AG04449 (cell line): ENCODE data around the gene KRT71.

Source experiments
- CTCF ChIA-PET: fragments of 350-600 bp; formaldehyde crosslinking; extraction: SDS; loops from one replicate; lab custom pipeline; 2021; ENCODE audit warnings: antibody characterized with exemption; lab: Yijun Ruan, JAX
- POLR2A ChIA-PET: fragments of 400-600, 350-600 bp; formaldehyde crosslinking; extraction: SDS; loops from one replicate; lab custom pipeline; 2020; ENCODE audit warnings: antibody characterized with exemption, inconsistent platforms; lab: Yijun Ruan, JAX
- DNase-seq: peaks from one replicate; pipeline ENCODE4 v3.0.0-alpha.2; 2010; ENCODE audit warnings: low read depth, low spot score
- H3K4me3 ChIP-seq: 2 replicates; pipeline ENCODE4 v1.5.1; 2011; ENCODE audit warnings: low read depth, mild to moderate bottlenecking, control low read depth, low read length
- CTCF ChIP-seq: IDR thresholded peaks from one replicate; pipeline ENCODE4 v1.5.1; 2011; ENCODE audit warnings: mild to moderate bottlenecking, moderate library complexity, low read length, control low read depth, inconsistent platforms; ENCODE audit not compliant: insufficient read depth; ENCODE audit errors: missing control alignments

Gene KRT71

GRCh38 chr12:52546126-52546525, 6.8 kb downstream of the KRT71 start:
- no peak for TF ChIP-seq CTCF
- POLR2A ChIA-PET, result no interaction called here
- H3K4me3 ChIP-seq, result no peak overlapping the region
- CTCF ChIA-PET, result interaction anchor here (1.7 to 2.2 kb wide), 2 partner anchors 20 to 333 kb away, joined by 3 to 6 read pairs; no protein-coding TSS in a partner anchor
- DNase-seq, result no peak

DNA sequence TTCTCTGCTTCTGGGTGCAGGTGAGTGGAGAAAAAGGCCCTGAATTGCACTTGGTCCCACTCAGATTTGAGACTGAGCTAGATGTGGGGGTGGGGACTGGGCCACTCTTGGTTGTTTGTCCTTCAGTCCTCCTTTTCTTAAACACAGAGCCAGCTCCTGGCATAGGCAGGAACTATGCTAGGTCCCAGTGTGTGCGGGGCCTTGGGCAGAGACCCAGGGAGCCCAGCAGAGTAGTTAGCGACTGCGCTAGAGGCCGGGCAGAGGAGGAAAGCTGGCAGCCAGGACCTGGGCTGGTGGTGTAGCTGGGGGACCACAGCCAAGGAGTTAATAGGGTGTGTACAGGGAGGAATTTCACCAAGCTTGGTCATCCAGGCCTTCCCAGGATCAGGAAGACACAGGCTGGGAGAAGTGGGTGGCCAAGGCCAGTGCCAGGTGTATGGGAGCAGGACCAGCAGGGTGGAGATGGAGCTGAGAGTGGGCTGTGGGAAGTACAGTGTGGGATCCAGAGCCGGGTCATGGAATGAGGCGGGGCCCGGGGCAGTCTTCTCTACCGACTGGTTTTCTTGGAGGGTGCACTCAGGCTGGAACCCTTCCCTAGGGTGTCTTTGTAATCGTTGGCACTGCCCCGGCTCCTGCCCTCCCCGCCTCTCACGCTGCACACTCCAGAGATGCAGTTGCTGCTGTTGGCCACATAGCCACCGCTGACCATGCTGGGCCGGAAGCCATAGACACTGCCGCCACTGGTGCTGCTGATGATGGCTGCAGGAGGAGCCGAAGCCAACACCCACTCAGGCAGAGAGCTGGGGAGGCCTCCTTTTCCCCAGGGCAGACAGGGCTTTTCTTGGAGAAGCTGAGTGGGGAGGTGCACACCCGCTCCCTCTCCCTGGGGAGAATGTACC, 8.7 kb downstream of the KRT71 start:
- TF ChIP-seq CTCF, result no peak
- no peak overlapping the region for H3K4me3 ChIP-seq
- POLR2A ChIA-PET, result no interaction called here
- CTCF ChIA-PET, result interaction anchor here (1.3 to 2.2 kb wide), 4 partner anchors 9 to 335 kb away, joined by 3 to 6 read pairs (median 4); no protein-coding TSS in a partner anchor
- DNase-seq, result no peak

DNA sequence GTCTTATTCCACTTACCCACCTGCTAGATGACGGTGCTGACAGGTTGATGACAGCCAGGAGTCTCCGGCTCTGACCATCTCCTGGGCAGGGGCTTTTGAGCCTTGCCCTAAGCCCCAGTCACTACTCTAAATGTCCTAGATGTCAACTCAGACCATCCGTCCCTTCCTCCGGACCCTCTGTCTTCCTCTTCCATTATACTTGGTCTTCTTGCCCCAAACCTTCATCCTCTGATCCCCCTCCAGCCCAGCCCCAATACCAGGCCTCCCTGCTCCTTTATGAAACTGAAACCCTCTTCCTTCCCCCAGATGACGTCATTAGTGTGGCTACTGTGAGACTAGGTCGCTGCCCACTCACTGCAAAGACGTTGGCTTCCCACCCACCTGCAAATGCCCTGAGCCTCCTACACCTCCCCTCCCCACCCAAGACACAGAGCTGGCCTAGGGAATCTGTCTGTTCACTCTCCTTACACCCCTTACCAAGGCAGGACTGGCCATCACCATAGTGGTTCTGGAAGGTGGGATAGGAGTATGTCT, 10.1 kb downstream of the KRT71 start:
- CTCF ChIA-PET, result no interaction called here
- no peak overlapping the region for H3K4me3 ChIP-seq
- POLR2A ChIA-PET, result no interaction called here
- no peak for TF ChIP-seq CTCF
- no peak for DNase-seq

DNA sequence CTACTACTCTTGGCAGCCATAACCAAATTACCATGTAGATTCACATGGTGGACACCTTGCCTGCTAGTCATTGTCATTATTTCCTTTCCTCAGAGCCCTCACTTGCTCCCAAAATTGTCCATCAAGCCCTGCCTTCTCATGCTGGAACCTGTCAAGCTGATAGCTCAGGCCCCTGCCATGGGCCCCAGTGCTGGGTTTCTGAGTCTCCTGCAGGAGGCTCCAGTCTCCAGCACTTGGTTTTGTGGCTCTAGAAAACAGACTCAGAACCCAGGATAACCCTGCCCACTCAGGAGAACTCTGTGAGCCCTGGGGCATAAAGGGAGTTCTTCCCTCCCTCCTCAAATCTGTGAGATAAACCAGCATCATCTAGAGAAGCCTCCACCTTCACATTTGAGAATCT, 10.8 kb downstream of the KRT71 start:
- DNase-seq, result no peak
- ChIA-PET CTCF (no interaction called here), POLR2A (no interaction called here)
- TF ChIP-seq CTCF, result no peak
- H3K4me3 ChIP-seq, result no peak overlapping the region

DNA sequence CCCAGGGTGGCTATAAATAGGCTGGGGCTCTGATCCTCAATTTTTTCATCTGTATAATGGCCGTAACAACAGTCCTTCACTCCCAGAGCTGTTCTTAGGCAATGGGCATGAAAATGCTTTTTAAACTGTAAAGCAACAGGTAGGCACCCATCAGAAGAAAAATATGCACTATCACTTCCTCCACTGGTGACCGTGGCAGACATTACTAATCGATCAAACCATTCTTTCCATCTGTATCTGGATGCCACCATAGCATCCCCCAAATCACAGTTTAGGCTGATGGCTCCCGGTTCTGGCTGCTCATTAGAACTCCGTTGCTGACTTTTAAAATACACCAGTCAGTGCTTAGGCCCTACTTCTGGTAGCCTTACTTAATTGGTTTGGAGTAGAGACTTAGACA, 11.2 kb downstream of the KRT71 start:
- ChIA-PET CTCF (no interaction called here), POLR2A (no interaction called here)
- DNase-seq, result no peak
- no peak overlapping the region for H3K4me3 ChIP-seq
- TF ChIP-seq CTCF, result no peak

DNA sequence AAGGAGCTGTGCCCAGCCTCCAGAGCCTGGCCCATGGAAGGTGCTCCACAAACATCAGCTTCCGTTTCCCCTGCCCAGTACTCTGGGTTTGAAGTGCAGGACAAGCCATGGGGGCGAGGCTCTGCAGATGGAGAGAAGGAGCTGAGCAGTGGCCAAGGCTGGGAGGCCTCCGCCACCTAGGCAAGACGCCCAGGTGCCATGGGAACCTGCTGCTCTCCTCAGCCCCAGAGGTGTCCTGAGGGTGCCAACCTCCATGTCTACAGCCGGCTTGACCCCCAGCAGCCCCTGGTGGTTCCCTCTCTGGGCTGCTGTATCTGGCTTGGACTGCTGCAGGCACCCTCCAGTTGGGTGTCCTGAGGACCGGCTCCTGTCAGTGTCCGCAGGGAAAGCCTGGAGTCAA, 12.4 kb downstream of the KRT71 start:
- ChIA-PET POLR2A (no interaction called here), CTCF (no interaction called here)
- DNase-seq, result no peak
- H3K4me3 ChIP-seq, result no peak overlapping the region
- no peak for TF ChIP-seq CTCF
